NT2/D1 (cell line): ENCODE data around the gene NENF.

Experiments
- YY1 ChIP-seq: IDR thresholded peaks from 2 replicates; pipeline ENCODE4 v1.6.1; 2011; ENCODE audit not compliant: insufficient read length, insufficient read depth
- ZNF274 ChIP-seq: IDR thresholded peaks from 2 replicates; pipeline ENCODE4 v1.6.1; 2011; ENCODE audit warnings: mild to moderate bottlenecking, low read depth, low read length

- TF ChIP-seq ZNF274 (no peak), YY1 (no peak)
These were observed 53.3 kb downstream of the NENF start for GRCh38 chr1:212485913-212486618.
